PC-9 (cell line): ENCODE results near the gene IRS1. TPM values are rescaled to one million over a fixed set of nuclear protein-coding genes. Genes with fewer than 3 reads are reported as not detected.

Experiments used
- BruUV-seq: library from RNA; stranded (reverse); fragments of 400-500 nt; replicated peaks from 2 replicates; lab custom pipeline; 2021; lab: Mats Ljungman, UMichigan
- CTCF ChIA-PET: fragments of 300-600 bp; sonication (Branson Sonifier 250); formaldehyde crosslinking; loops from one replicate; lab custom pipeline; 2022; ENCODE audit warnings: antibody characterized with exemption; lab: Charles Lee
- POLR2A ChIA-PET: fragments of 300-600 bp; sonication (Branson Sonifier 250); formaldehyde crosslinking; loops from one replicate; lab custom pipeline; 2022; ENCODE audit warnings: antibody characterized with exemption; ENCODE audit not compliant: unreplicated experiment; lab: Charles Lee
- DNase-seq, 2 experiments: peaks; one replicate each; pipeline versions ENCODE4 v3.0.0 to v3.0.0-alpha.2; 2015 to 2022; ENCODE audit warnings: mixed read lengths in 1 of 2
- H2AFZ ChIP-seq: fragments of 200-600 bp; sonication (generic); 2 replicates; pipeline ENCODE4 v1.8.1; 2017; ENCODE audit warnings: antibody characterized with exemption
- H3F3A ChIP-seq: fragments of 200-600 bp; sonication (generic); 2 replicates; pipeline ENCODE4 v1.8.1; 2017; ENCODE audit warnings: antibody characterized with exemption, mild to moderate bottlenecking, low read depth; ENCODE audit not compliant: insufficient read depth
- H3K27ac ChIP-seq: fragments of 200-600 bp; sonication (generic); 2 replicates; pipeline ENCODE4 v1.6.1; 2016; ENCODE audit warnings: mixed run types
- H3K27me3 ChIP-seq: fragments of 200-600 bp; sonication (generic); 2 replicates; pipeline ENCODE4 v1.6.1; 2016; ENCODE audit warnings: low read depth, mixed run types; ENCODE audit not compliant: insufficient read depth
- H3K36me3 ChIP-seq: fragments of 200-600 bp; sonication (generic); 2 replicates; pipeline ENCODE4 v1.6.1; 2016; ENCODE audit warnings: low read depth, mixed run types
- H3K4me1 ChIP-seq: fragments of 200-600 bp; sonication (generic); replicated peaks from 2 replicates; pipeline ENCODE4 v1.6.1; 2016; ENCODE audit warnings: mixed run types; ENCODE audit not compliant: insufficient read depth
- H3K4me2 ChIP-seq: fragments of 200-600 bp; sonication (generic); 2 replicates; pipeline ENCODE4 v1.6.1; 2017; ENCODE audit warnings: mixed run types
- H3K4me3 ChIP-seq: fragments of 200-600 bp; sonication (generic); 2 replicates; pipeline ENCODE4 v1.6.1; 2016; ENCODE audit warnings: mixed run types
- H3K79me2 ChIP-seq: fragments of 200-600 bp; sonication (generic); 2 replicates; pipeline ENCODE4 v1.6.1; 2017; ENCODE audit warnings: low read depth, mixed run types
- H3K9me2 ChIP-seq: fragments of 200-600 bp; sonication (generic); 2 replicates; pipeline ENCODE4 v1.8.1; 2017; ENCODE audit warnings: mild to moderate bottlenecking; ENCODE audit not compliant: insufficient read depth
- H3K9me3 ChIP-seq: fragments of 200-600 bp; sonication (generic); 2 replicates; pipeline ENCODE4 v1.8.1; 2016; ENCODE audit warnings: low read depth; ENCODE audit not compliant: insufficient read depth
- H4K20me1 ChIP-seq: fragments of 200-600 bp; sonication (generic); 2 replicates; pipeline ENCODE4 v1.8.1; 2017; ENCODE audit not compliant: insufficient read depth
- EZH2 ChIP-seq: fragments of 200-600 bp; sonication (generic); IDR thresholded peaks from 2 replicates; pipeline ENCODE4 v1.8.0; 2017; ENCODE audit warnings: antibody characterized with exemption, low read depth
- intact Hi-C: fragments of 100-400 bp; cut with micrococcal nuclease; formaldehyde crosslinking; loops from one replicate; pipeline ENCODE4 v1.10.0; 2022; ENCODE audit not compliant: unreplicated experiment
- total RNA-seq: library from RNA; stranded (reverse); gene quantifications from 2 replicates; pipeline ENCODE4 v1.2.3, GENCODE V29; 2021
- TF ChIP-seq, protein P1 (sequence below): fragments of 200-600 bp; sonication (generic); conservative IDR thresholded peaks from 2 replicates; pipeline ENCODE4 v1.6.1; 2017; ENCODE audit warnings: mixed run types, antibody characterized with exemption, mild to moderate bottlenecking, moderate library complexity

The IRS1 gene
- total RNA-seq, 1 experiment from 2014 or later, result 28.6 TPM

DNA sequence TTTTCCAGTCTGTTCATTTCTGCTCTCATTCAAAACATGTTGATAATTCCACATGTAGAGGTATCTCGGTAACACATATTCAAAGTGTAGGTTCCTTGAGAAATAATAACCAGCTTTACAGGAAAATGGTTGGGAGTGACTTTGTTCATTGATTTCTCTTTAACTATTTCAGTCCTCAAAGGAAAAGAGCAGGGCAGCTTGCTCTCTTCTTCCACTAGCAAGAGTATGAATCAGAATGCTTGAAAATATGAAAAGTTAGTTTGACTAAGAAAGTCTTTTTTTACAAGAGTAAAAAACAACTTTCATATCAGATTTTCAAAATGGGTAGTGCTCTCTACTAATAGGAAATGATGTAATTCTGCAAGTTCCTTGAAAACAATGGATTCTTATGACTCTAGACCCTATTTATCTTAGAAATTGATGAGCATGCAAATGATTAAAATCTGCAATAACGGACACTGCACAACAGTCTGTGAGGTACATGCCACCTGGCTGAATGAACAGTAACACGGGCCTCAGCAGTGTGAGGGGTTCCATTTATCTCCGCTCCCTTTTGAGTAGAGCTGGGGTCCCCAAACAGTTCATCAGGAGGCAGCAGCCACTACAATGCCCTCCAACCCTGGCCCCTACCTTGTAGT lies 65.6 kb downstream of the IRS1 start:
- no TSS peak for BruUV-seq
- Histone ChIP-seq H3K4me1 (no peaks in the 10 kb centered on the region), H3K36me3 (peaks cover 18% of the 10 kb centered on the region), H3K27me3 (no peaks in the 10 kb centered on the region), H4K20me1 (no peaks in the 10 kb centered on the region; the same call in 1 of the 2 replicates), H3K4me3 (no peak overlapping the region), H2AFZ (no peak overlapping the region), H3K27ac (no peak overlapping the region), H3K9me3 (no peaks in the 10 kb centered on the region), H3K79me2 (peaks cover 17% of the 10 kb centered on the region), H3F3A (no peaks in the 10 kb centered on the region), H3K9me2 (no peaks in the 10 kb centered on the region), H3K4me2 (no peak overlapping the region)
- TF ChIP-seq, protein P1, sequence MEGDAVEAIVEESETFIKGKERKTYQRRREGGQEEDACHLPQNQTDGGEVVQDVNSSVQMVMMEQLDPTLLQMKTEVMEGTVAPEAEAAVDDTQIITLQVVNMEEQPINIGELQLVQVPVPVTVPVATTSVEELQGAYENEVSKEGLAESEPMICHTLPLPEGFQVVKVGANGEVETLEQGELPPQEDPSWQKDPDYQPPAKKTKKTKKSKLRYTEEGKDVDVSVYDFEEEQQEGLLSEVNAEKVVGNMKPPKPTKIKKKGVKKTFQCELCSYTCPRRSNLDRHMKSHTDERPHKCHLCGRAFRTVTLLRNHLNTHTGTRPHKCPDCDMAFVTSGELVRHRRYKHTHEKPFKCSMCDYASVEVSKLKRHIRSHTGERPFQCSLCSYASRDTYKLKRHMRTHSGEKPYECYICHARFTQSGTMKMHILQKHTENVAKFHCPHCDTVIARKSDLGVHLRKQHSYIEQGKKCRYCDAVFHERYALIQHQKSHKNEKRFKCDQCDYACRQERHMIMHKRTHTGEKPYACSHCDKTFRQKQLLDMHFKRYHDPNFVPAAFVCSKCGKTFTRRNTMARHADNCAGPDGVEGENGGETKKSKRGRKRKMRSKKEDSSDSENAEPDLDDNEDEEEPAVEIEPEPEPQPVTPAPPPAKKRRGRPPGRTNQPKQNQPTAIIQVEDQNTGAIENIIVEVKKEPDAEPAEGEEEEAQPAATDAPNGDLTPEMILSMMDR, result no peak
- no peak for TF ChIP-seq EZH2
- POLR2A ChIA-PET, result no interaction called here
- DNase-seq, result no peak
- CTCF ChIA-PET, result no interaction called here
- intact Hi-C loops, result loop anchor here (10.0 kb wide), 1 partner anchor 61 kb away; the partner anchor contains the start of gene IRS1

DNA sequence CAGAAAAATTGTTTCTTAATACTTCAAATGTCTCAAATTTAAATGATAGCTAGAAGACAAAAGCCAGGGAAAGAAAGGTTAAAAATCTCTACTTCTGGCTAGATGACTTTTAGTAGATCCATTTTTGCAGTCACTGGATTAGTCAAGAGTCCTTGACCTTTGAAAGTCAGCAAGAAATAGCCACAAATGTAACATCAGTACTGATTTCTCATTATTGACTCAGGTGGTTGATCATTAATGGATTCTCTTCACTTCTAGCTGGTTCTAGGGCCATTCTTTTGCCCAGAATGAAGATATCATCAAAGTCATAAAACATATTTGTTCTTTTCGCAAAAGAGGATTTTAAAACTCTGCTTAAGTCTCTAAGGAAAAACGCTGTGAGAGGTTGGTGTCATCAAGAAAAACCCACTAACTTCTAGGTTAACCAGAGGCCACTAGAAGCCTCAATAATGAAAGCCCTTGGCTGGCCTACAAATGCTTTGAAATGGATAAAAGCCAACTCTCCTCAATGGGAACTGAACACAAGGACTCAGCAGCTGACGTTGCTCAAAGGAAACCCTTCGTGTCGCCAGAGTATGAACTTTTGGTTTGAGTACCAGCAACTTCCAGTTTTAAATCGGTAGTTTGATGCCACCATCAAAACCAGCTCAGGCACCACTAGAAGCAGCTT lies 66.3 kb downstream of the IRS1 start:
- H3K27ac ChIP-seq, result no peak overlapping the region
- peaks cover 12% of the 10 kb centered on the region for H3K79me2 ChIP-seq
- intact Hi-C loops, result loop anchor here (10.0 kb wide), 1 partner anchor 61 kb away; the partner anchor contains the start of gene IRS1
- no peaks in the 10 kb centered on the region for H3K4me1 ChIP-seq
- no peak overlapping the region for H2AFZ ChIP-seq
- H4K20me1 ChIP-seq, result no peaks in the 10 kb centered on the region; the same call in 1 of the 2 replicates
- H3F3A ChIP-seq, result no peaks in the 10 kb centered on the region
- no peak for TF ChIP-seq EZH2
- TF ChIP-seq, protein P1, result no peak
- ChIA-PET POLR2A (no interaction called here), CTCF (no interaction called here)
- DNase-seq, result no peak
- BruUV-seq, result no TSS peak
- H3K9me2 ChIP-seq, result no peaks in the 10 kb centered on the region
- H3K36me3 ChIP-seq, result peaks cover 18% of the 10 kb centered on the region
- H3K27me3 ChIP-seq, result no peaks in the 10 kb centered on the region
- no peak overlapping the region for H3K4me2 ChIP-seq
- H3K4me3 ChIP-seq, result no peak overlapping the region
- no peaks in the 10 kb centered on the region for H3K9me3 ChIP-seq

DNA sequence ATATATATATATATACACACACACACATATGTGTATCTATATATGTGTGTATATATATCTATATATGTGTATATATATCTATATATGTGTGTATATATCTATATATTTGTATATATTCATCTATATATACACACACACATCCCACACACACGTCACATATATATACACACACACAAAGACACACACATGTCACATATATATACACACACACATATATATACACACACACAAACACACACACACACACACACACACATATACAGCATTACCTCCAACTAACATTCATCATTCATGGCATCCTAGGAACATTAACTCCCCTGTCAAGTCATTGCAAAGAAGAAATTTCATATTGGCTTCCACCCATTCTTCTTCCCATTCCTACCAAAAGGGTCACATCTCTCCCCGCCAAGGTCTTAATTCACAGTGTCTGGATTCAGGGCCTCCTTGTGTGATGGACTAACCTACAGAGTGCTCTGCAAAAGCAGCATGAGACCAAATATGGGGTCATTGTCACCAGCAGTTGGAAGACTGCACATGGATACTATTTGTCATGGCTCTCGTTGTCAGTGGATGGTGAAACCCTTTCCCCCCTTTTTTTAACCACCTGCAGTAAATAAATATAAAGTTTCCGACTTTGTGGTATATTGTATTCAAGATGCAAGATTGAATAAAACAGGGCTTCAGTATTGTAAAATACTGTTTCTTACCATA lies 67.0 kb downstream of the IRS1 start:
- H4K20me1 ChIP-seq, result no peaks in the 10 kb centered on the region; the same call in 1 of the 2 replicates
- H3K4me3 ChIP-seq, result no peak overlapping the region
- ChIA-PET CTCF (no interaction called here), POLR2A (no interaction called here)
- no peaks in the 10 kb centered on the region for H3K9me2 ChIP-seq
- TF ChIP-seq, protein P1, result no peak
- TF ChIP-seq EZH2, result no peak
- peaks cover 5% of the 10 kb centered on the region; the same call in 1 of the 2 replicates for H3K79me2 ChIP-seq
- DNase-seq, result no peak
- H3K27me3 ChIP-seq, result no peaks in the 10 kb centered on the region
- no peak overlapping the region for H3K27ac ChIP-seq
- H3F3A ChIP-seq, result no peaks in the 10 kb centered on the region
- no peak overlapping the region for H3K4me2 ChIP-seq
- H3K36me3 ChIP-seq, result peaks cover 18% of the 10 kb centered on the region
- no peaks in the 10 kb centered on the region for H3K4me1 ChIP-seq
- no peak overlapping the region for H2AFZ ChIP-seq
- BruUV-seq, result no TSS peak
- H3K9me3 ChIP-seq, result no peaks in the 10 kb centered on the region
- intact Hi-C loops, result loop anchor here (10.0 kb wide), 1 partner anchor 62 kb away; the partner anchor contains the start of gene IRS1
